Measurements from ENCODE around the gene MS4A12.
"Not testable (repeated sequence)": the region's sequence is repeated elsewhere in the genome, so short reads cannot be mapped to it uniquely, and the experiment has no call there.

MS4A12 gene

GRCh38 chr11:60513496-60514460, 21.2 kb downstream of the MS4A12 start:
- no peak for ATAC-seq

DNA sequence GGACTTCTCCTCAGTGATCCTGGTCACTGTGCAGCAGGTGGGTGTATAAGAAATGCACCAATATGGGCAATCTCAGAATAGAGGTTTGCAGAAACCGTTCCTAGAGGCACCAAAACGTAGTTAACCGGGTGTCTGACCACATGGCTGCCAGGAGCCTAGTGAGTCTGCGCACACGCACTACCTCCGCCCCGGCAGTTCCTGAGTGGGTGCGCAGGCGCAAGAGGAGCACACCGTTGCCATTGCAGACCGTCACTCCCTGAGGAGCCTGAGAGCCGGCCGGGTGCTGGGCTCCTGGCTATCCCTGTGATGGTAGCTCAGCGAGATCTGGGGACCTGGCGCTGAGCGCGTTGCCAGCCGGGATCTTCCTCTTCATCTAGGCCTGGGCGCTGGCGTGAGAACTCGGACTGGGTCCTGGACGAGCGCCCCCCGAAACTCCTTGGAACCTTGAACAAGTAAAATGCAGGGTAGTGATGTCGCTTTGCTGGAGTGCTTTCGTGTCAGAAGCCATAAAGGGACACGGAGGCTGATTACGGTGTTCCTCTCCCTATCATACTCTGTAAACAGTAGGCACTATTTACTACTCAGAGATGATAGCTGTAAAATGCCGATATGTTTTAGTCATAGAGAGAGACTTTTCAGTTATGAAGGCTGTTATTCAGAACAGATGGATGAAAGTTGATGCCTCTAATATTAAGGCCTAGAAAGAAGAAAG, 22.7 kb downstream of the MS4A12 start, which contains the start of gene MS4A13:
Gene MS4A13 (plus strand): TSS at position 249 of the 712 bp plus-strand sequence. CDS start 2,692 bp downstream, outside the sequence.
- no peak for ATAC-seq

- ATAC-seq: no peak
Measured at GRCh38 chr11:60528465-60528864, 35.9 kb downstream of the MS4A12 start.

DNA sequence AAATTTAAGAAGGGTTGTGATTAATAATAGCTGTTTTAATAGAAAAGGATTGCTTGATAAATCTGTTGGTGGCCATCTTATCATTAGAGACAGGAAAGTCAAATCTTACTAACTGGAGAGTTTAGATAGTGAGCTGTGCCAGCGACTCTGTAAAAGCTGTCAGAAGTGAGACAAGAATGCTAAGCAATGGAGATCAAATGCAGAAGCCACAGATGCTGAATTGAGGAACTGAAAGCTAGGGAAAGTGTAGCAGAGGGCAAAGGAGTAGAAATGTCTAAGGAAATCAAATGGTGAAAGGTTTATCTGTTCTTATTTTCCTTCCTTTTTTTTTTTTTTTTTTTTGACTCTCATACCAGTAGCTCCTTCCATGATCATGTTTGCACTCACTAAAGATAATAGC, 36.4 kb downstream of the MS4A12 start:
- ATAC-seq: no peak

DNA sequence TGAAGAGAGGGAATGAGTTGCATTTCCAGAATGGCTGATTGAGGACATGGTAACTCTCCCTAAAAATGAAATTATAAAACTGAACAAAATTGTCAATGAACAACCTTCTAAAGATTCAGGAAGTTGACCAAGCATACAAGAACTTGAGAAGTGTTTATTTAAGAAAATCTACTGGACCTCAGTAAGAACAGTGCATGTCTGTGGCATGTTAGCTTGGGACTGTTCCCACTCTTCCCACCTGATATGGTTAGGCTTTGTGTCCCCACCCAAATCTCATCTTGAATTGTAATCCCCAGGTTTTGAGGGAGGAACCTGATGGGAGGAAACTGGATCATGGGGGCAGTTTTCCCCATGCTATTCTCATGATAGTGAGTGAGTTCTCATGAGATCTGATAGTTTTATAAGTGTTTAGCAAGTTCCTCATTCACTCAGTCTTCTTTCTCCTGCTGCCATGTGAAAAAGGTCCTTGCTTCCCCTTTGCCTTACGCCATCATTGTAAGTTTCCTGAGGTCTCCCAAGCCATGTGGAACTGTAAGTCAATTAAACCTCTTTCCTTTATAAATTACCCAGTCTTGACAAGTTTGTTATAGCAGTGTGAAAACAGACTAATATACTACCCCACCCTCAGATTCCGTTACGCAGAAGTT, 38.0 kb downstream of the MS4A12 start:
- no peak for ATAC-seq

DNA sequence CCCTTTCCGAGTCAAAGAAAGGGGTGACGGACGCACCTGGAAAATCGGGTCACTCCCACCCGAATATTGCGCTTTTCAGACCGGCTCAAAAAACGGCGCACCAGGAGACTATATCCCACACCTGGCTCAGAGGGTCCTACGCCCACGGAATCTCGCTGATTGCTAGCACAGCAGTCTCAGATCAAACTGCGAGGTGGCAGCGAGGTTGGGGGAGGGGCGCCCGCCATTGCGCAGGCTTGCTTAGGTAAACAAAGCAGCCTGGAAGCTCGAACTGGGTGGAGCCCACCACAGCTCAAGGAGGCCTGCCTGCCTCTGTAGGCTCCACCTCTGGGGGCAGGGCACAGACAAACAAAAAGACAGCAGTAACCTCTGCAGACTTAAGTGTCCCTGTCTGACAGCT, 39.8 kb downstream of the MS4A12 start:
- ATAC-seq: not testable (repeated sequence)

- ATAC-seq: not testable (repeated sequence)
Measured at GRCh38 chr11:60538627-60539026, 46.0 kb downstream of the MS4A12 start.

DNA sequence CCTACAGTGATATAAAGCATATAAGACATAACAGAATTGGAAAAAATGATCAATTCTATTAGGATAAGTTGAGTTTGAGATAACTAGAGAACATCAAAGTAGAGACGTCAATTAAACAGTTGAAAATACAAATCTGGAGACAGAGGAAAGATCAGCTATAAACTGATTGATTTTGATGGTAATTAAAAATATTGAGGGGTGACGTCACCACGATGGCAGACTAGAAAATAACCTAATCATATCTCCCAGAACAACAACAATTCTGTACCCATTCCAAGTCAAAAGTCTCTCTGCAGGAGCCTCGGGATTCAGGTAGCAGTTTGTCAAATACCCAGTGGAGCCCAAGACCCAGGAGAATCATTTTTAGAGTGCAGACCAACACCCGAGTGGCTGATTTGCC, 51.5 kb downstream of the MS4A12 start:
- no peak for ATAC-seq

All from activated CD4-positive, CD25-positive, alpha-beta regulatory T cell treated with anti-CD3 and anti-CD28 coated beads, Interleukin-2, amount 50 U/mL, for 24 hours (primary cell).